Keratinocyte (primary cell): ENCODE data around the gene PPP2R3C.

ENCODE experiments used
- CTCF ChIP-seq, 3 experiments: IDR thresholded peaks in 1 of 3; conservative IDR thresholded peaks in 1 of 3; optimal IDR thresholded peaks in 1 of 3; 2 replicates in 2 of 3; 3 replicates in 1 of 3; pipeline versions ENCODE3 to v1.5.1; 2011; ENCODE audit warnings: low read length in 3 of 3, mild to moderate bottlenecking in 3 of 3, moderate library complexity in 2 of 3, control low read depth in 1 of 3, inconsistent platforms in 1 of 3; ENCODE audit not compliant: insufficient read depth in 2 of 3; ENCODE audit errors: extremely low read depth in 1 of 3
- EZH2 ChIP-seq: IDR thresholded peaks from one replicate; pipeline ENCODE4 v1.6.1; 2012; ENCODE audit warnings: inconsistent platforms, mild to moderate bottlenecking, low read length, moderate library complexity

GRCh38 chr14:35088514-35088913, 33.3 kb downstream of the PPP2R3C start:
- TF ChIP-seq CTCF (optimal IDR thresholded peaks at IDR 0.05 in 1 of 3, IDR thresholded peaks at IDR 0.05 in 1 of 3, conservative IDR thresholded peaks at IDR 0.05 in 1 of 3; ENCODE audit: extremely low read depth in 1 of 3, insufficient read depth in 2 of 3, low read length in 3 of 3) (no peak), EZH2 (no peak)
